Globus pallidus (tissue), 1 donor: Measurements from ENCODE around the gene FAM120AOS.
"Not testable (repeated sequence)": the region's sequence is repeated elsewhere in the genome, so short reads cannot be mapped to it uniquely, and the experiment has no call there.

Experiments
- DNase-seq: peaks from one replicate; pipeline ENCODE4 v3.0.0-alpha.2; 2015; ENCODE audit warnings: low spot score

Gene FAM120AOS

GRCh38 chr9:93467062-93467416 lies 13.7 kb upstream of the FAM120AOS start:
- no peak for DNase-seq

GRCh38 chr9:93466416-93467061 lies 13.2 kb upstream of the FAM120AOS start:
- no peak for DNase-seq

- DNase-seq: no peak
Observed at GRCh38 chr9:93465855-93466254, 12.5 kb upstream of the FAM120AOS start.

GRCh38 chr9:93464876-93465275 lies 11.5 kb upstream of the FAM120AOS start:
- DNase-seq: no peak

- DNase-seq: no peak
Observed at GRCh38 chr9:93464395-93464794, 11.0 kb upstream of the FAM120AOS start.

GRCh38 chr9:93463638-93464248 lies 10.4 kb upstream of the FAM120AOS start:
- DNase-seq: no peak

GRCh38 chr9:93461821-93462220 lies 8.4 kb upstream of the FAM120AOS start:
- no peak for DNase-seq

- no peak for DNase-seq
Observed at GRCh38 chr9:93461414-93461743, 8.0 kb upstream of the FAM120AOS start.

- DNase-seq: no peak
Observed at GRCh38 chr9:93460689-93461413, 7.5 kb upstream of the FAM120AOS start.

- DNase-seq: no peak
Observed at GRCh38 chr9:93459432-93459847, 6.1 kb upstream of the FAM120AOS start.

GRCh38 chr9:93458712-93459111 lies 5.3 kb upstream of the FAM120AOS start:
- DNase-seq: no peak

- no peak for DNase-seq
Observed at GRCh38 chr9:93457006-93457405, 3.6 kb upstream of the FAM120AOS start.

GRCh38 chr9:93456504-93456903 lies 3.1 kb upstream of the FAM120AOS start:
- no peak for DNase-seq

- DNase-seq: no peak
Observed at GRCh38 chr9:93456022-93456421, 2.6 kb upstream of the FAM120AOS start.

- DNase-seq: no peak
Observed at GRCh38 chr9:93452710-93453046, 703 bp downstream of the FAM120AOS start.

- DNase-seq: peak; percentile 38
Observed at GRCh38 chr9:93451849-93452709, 1.3 kb downstream of the FAM120AOS start.

- peak; percentile 78 for DNase-seq
Observed at GRCh38 chr9:93450945-93451815, 2.2 kb downstream of the FAM120AOS start, which contains the start of gene FAM120A. FAM120A (plus strand) TSS chr9:93451685; CDS start chr9:93451916, 231 bp downstream.

GRCh38 chr9:93447655-93448054 lies 5.7 kb downstream of the FAM120AOS start:
- DNase-seq: no peak

- DNase-seq: no peak
Observed at GRCh38 chr9:93446073-93446472, 7.3 kb downstream of the FAM120AOS start.

- no peak for DNase-seq
Observed at GRCh38 chr9:93440896-93441580, 12.3 kb downstream of the FAM120AOS start.

- DNase-seq: not testable (repeated sequence)
Observed at GRCh38 chr9:93439301-93439700, 14.1 kb downstream of the FAM120AOS start.
